GM03348 (cell line): ENCODE data around the gene ATXN1L.
A peak's percentile ranks its signal among the peaks of the same experiment; 100 is the strongest.
"Not testable (repeated sequence)": the region's sequence is repeated elsewhere in the genome, so short reads cannot be mapped to it uniquely, and the experiment has no call there.

Experiments used
- DNase-seq: peaks from one replicate; pipeline ENCODE4 v3.0.0; 2012; ENCODE audit warnings: low spot score

Gene ATXN1L

GRCh38 chr16:71853413-71853812, 7.6 kb downstream of the ATXN1L start:
- DNase-seq, result no peak

- DNase-seq, result no peak
These were observed 8.7 kb downstream of the ATXN1L start for GRCh38 chr16:71854369-71854948.

GRCh38 chr16:71855937-71856662, 10.3 kb downstream of the ATXN1L start:
- no peak for DNase-seq

- no peak for DNase-seq
These were observed 14.2 kb downstream of the ATXN1L start for GRCh38 chr16:71859762-71860521.

- no peak for DNase-seq
These were observed 18.2 kb downstream of the ATXN1L start for GRCh38 chr16:71863995-71864394.

- no peak for DNase-seq
These were observed 19.5 kb downstream of the ATXN1L start for GRCh38 chr16:71865173-71865863.

- DNase-seq, result not testable (repeated sequence)
These were observed 21.4 kb downstream of the ATXN1L start for GRCh38 chr16:71867175-71867574.

- DNase-seq, result no peak
These were observed 22.2 kb downstream of the ATXN1L start for GRCh38 chr16:71867939-71868338.

GRCh38 chr16:71869089-71869488, 23.3 kb downstream of the ATXN1L start:
- DNase-seq, result no peak

- DNase-seq, result no peak
These were observed 25.0 kb downstream of the ATXN1L start for GRCh38 chr16:71870818-71871217.

- DNase-seq, result no peak
These were observed 27.4 kb downstream of the ATXN1L start for GRCh38 chr16:71873199-71873598.

- no peak for DNase-seq
These were observed 33.1 kb downstream of the ATXN1L start for GRCh38 chr16:71878911-71879310.

- no peak for DNase-seq
These were observed 34.4 kb downstream of the ATXN1L start for GRCh38 chr16:71880176-71880575.

- peak; percentile 81 for DNase-seq
These were observed 36.9 kb downstream of the ATXN1L start for GRCh38 chr16:71882505-71883167.

GRCh38 chr16:71883168-71883848, 37.5 kb downstream of the ATXN1L start:
- no peak for DNase-seq

GRCh38 chr16:71883849-71884638, 38.3 kb downstream of the ATXN1L start, which contains the start of gene ZNF821:
Gene ZNF821 (minus strand): TSS chr16:71884182. CDS start chr16:71879946, 4,236 bp downstream.
- DNase-seq, result peak; percentile 96

GRCh38 chr16:71885261-71885650, 39.5 kb downstream of the ATXN1L start:
- no peak for DNase-seq

- no peak for DNase-seq
These were observed 43.4 kb downstream of the ATXN1L start for GRCh38 chr16:71889147-71889546.

- DNase-seq, result no peak
These were observed 48.1 kb downstream of the ATXN1L start for GRCh38 chr16:71893888-71894228.

GRCh38 chr16:71894229-71894920, 48.6 kb downstream of the ATXN1L start:
- DNase-seq, result peak; percentile 26
